BE2C (cell line): ENCODE measurements around the gene ZFYVE28.

Experiments used
- DNase-seq: peaks from one replicate; pipeline ENCODE4 v3.0.0-alpha.2; 2020
- H3K27me3 ChIP-seq: fragments of 250-450 bp; sonication (Bioruptor Pico); 2 replicates; pipeline ENCODE4 v1.5.1; 2020; ENCODE audit warnings: mild to moderate bottlenecking
- H3K36me3 ChIP-seq: fragments of 250-450 bp; sonication (Bioruptor Pico); 2 replicates; pipeline ENCODE4 v1.5.1; 2020; ENCODE audit warnings: mild to moderate bottlenecking
- H3K4me1 ChIP-seq: fragments of 250-450 bp; sonication (Bioruptor Pico); 2 replicates; pipeline ENCODE4 v1.5.1; 2020
- H3K4me3 ChIP-seq: 2 replicates; pipeline ENCODE4 v1.5.1; 2011; ENCODE audit warnings: low read depth, low read length
- H3K9me3 ChIP-seq: fragments of 250-450 bp; sonication (Bioruptor Pico); 2 replicates; pipeline ENCODE4 v1.5.1; 2020
- TF ChIP-seq, protein P1 (sequence below): IDR thresholded peaks from 2 replicates; pipeline ENCODE4 v1.5.1; 2012; ENCODE audit warnings: mild to moderate bottlenecking, low read depth, low read length

Gene ZFYVE28

GRCh38 chr4:2365054-2365912, 53.2 kb downstream of the ZFYVE28 start:
- TF ChIP-seq, protein P1, sequence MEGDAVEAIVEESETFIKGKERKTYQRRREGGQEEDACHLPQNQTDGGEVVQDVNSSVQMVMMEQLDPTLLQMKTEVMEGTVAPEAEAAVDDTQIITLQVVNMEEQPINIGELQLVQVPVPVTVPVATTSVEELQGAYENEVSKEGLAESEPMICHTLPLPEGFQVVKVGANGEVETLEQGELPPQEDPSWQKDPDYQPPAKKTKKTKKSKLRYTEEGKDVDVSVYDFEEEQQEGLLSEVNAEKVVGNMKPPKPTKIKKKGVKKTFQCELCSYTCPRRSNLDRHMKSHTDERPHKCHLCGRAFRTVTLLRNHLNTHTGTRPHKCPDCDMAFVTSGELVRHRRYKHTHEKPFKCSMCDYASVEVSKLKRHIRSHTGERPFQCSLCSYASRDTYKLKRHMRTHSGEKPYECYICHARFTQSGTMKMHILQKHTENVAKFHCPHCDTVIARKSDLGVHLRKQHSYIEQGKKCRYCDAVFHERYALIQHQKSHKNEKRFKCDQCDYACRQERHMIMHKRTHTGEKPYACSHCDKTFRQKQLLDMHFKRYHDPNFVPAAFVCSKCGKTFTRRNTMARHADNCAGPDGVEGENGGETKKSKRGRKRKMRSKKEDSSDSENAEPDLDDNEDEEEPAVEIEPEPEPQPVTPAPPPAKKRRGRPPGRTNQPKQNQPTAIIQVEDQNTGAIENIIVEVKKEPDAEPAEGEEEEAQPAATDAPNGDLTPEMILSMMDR: no peak
- no peaks in the 10 kb centered on the region for H3K36me3 ChIP-seq
- H3K9me3 ChIP-seq: no peaks in the 10 kb centered on the region
- no peak overlapping the region for H3K4me3 ChIP-seq
- H3K27me3 ChIP-seq: no peaks in the 10 kb centered on the region
- peaks cover 6% of the 10 kb centered on the region for H3K4me1 ChIP-seq
- DNase-seq: no peak

DNA sequence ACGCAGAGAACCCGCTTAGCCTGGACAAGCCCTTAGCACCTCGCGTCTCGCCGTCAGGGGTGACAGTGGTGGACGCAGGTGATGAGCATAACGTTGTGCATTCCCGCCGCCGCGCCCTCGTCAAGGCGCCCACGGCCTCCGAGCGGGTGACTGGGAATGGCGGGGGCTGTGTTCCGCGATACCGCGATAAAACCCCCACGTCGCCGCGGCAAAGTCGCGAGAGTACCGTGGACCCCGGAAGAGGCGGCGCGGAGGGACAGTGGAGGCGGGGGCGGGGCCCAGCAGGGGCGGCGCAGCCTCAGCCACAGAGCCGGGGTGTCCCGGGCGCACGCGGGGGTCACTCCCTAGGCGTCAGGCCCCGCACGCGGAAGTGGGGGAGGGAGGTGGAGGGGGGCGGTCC, 53.8 kb downstream of the ZFYVE28 start:
- peaks cover 6% of the 10 kb centered on the region for H3K4me1 ChIP-seq
- no peak for DNase-seq
- no peaks in the 10 kb centered on the region for H3K9me3 ChIP-seq
- H3K27me3 ChIP-seq: no peaks in the 10 kb centered on the region
- TF ChIP-seq, protein P1: no peak
- no peak overlapping the region for H3K4me3 ChIP-seq
- H3K36me3 ChIP-seq: no peaks in the 10 kb centered on the region

DNA sequence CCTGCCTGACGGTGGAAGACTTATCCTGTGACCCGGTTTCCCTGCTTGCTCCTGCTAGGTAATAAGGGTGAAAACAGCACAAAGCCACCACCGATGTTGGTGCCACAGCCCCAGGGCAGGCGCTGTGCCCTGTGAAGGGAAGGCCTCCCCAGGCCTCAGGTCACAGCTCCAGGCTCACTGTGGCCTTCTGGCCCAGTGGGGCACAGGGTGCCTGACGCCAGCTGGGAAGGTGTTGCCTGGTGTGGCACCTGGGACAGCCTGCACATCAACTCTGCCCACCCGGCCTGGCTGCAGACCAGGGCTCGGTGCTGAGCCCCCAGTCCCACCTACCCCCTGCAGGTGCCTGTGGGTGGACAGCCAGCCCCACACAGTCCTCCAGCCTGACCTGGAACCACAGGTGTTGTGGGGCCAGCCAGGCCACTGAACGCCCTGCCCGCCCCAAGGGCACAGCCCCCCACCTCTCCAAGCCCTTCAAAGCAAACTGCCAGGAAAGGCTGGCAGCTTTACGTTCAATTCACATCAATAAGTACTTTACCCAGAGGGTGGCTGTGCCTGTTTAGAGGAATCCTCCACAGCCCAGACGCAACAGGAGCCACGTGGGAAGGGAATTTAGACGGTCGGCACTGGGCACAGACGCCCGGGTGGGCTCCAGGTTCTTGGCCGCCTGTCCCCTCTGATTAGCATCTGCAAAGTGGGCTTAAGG, 54.3 kb downstream of the ZFYVE28 start:
- Histone ChIP-seq H3K36me3 (no peaks in the 10 kb centered on the region), H3K4me1 (peaks cover 6% of the 10 kb centered on the region), H3K27me3 (no peaks in the 10 kb centered on the region), H3K4me3 (no peak overlapping the region), H3K9me3 (no peaks in the 10 kb centered on the region)
- no peak for DNase-seq
- TF ChIP-seq, protein P1: no peak

DNA sequence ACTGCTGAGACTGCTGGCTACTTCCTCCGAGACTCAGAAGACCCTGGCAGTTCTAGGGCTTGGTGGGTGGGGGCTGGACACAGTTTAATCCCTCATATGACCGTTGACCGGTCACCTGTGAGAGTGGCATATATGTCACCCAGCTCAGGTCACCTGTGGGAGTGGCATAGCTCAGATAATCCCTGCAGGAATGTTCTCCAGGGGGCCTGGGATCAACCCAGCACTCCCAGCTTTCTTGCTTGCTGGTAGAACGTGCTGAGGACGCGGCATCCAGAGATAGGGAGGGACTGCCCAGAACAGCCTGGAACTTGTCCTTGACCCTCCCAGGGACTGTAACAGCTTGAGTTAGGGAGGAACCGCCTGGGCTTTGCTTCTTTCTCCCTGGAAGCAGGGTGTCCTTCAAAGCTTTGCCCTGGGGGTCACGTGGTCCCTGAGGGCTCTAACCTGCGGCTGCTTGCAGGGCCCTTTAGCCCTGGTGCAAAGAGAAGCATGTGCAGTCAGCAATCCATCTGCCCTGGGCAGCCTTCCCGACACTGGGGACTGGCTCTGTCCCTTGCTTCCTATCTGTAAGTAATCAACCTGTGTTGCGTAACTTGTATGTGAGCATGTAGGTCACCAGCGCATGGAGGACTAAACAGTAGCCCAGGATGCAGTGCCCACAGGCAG, 55.3 kb downstream of the ZFYVE28 start:
- Histone ChIP-seq H3K27me3 (no peaks in the 10 kb centered on the region), H3K4me3 (no peak overlapping the region), H3K9me3 (no peaks in the 10 kb centered on the region), H3K36me3 (no peaks in the 10 kb centered on the region), H3K4me1 (peaks cover 6% of the 10 kb centered on the region)
- no peak for DNase-seq
- TF ChIP-seq, protein P1: no peak

DNA sequence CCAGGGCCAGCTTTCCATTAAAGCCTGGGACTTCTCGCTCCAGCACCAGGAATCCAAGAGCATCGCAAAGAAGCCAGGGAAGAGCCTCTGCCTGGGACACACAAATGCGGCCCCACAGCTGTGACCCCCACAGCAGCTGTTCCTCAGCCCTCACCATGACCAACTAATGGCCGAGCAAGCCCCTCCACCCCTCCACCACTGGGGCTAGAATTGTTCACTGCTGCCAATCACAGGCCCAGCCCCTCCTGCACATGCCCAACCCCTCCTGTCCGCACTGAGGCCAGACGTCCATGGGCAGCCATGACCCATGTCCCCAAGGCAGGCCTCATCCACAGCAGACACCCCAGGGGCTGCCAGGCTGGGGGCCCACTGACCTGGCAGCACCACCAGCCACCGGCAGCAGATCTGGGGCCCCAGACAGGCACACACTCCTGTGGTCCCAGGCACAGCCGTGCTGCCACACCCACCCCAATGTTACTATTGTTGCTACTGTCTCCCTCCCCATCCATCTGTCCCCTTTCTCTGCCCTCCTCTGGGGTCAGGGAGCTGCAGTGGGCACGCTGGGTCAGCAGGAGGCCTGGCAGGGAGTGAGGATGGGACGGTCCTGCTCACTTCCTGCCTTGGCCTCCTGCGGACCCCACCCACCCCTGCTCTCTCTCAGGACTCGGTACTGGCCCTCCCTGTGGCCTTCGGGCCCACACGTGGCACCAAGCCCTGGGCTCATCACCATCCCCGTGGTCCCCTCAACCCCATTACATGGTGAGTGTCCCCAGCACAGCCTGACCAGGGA, 56.0 kb downstream of the ZFYVE28 start:
- TF ChIP-seq, protein P1: no peak
- no peak for DNase-seq
- Histone ChIP-seq H3K36me3 (no peaks in the 10 kb centered on the region), H3K27me3 (no peaks in the 10 kb centered on the region), H3K9me3 (no peaks in the 10 kb centered on the region), H3K4me3 (no peak overlapping the region), H3K4me1 (peaks cover 6% of the 10 kb centered on the region)
